Measurements from ENCODE around the gene FDPS.

FDPS gene

GRCh38 chr1:155322953-155323728, 14.5 kb downstream of the FDPS start (continued):
- no peak for TF ChIP-seq ZSCAN4 (tag by site-specific recombination; IDR thresholded peaks at IDR 0.05)
- peak; percentile 96 for TF ChIP-seq ZEB2 (tag by site-specific recombination; IDR thresholded peaks at IDR 0.05)
- no peak; the same call in none of the 2 replicates for TF ChIP-seq ZIC2 (tag by site-specific recombination; IDR thresholded peaks at IDR 0.05)
- no peak for TF ChIP-seq ZNF530 (tag by site-specific recombination; IDR thresholded peaks at IDR 0.05; ENCODE audit: low read depth)
- peak; percentile 87 for TF ChIP-seq BCL11B (tag by site-specific recombination; IDR thresholded peaks at IDR 0.05; ENCODE audit: low read depth)
- TF ChIP-seq GLIS1 (tag by site-specific recombination; IDR thresholded peaks at IDR 0.05): peak; percentile 73; the same call in 1 of the 2 replicates
- peak; percentile 43; the same call in 1 of the 2 replicates for TF ChIP-seq KLF10 (tag by site-specific recombination; IDR thresholded peaks at IDR 0.05)
- TF ChIP-seq ZNF341 (tag by site-specific recombination; IDR thresholded peaks at IDR 0.05; ENCODE audit: low read depth): peak; percentile 94
- peak; percentile 98 for TF ChIP-seq IKZF3 (tag by site-specific recombination; IDR thresholded peaks at IDR 0.05)
- no peak for TF ChIP-seq ZNF433 (tag by site-specific recombination; IDR thresholded peaks at IDR 0.05; ENCODE audit: low read depth)
- peak; percentile 85 for TF ChIP-seq ZNF76 (tag by site-specific recombination; IDR thresholded peaks at IDR 0.05; ENCODE audit: borderline replicate concordance, low read depth)
- TF ChIP-seq PRDM6 (tag by site-specific recombination; IDR thresholded peaks at IDR 0.05): no peak
- no peak for TF ChIP-seq ZNF596 (tag by site-specific recombination; IDR thresholded peaks at IDR 0.05)
- peak; percentile 94 for TF ChIP-seq ZSCAN30 (tag by site-specific recombination; IDR thresholded peaks at IDR 0.05)
- peak; percentile 42; the same call in 1 of the 2 replicates for TF ChIP-seq ZXDB (tag by site-specific recombination; IDR thresholded peaks at IDR 0.05)
- no peak for TF ChIP-seq ZNF585B (tag by site-specific recombination; IDR thresholded peaks at IDR 0.05)
- TF ChIP-seq ZNF521 (tag by site-specific recombination; IDR thresholded peaks at IDR 0.05): no peak
- peak; percentile 95 for TF ChIP-seq SP2 (tag by site-specific recombination; IDR thresholded peaks at IDR 0.05)
- TF ChIP-seq ZFHX2 (tag by site-specific recombination; conservative IDR thresholded peaks at IDR 0.05): no peak
- peak; percentile 82 for TF ChIP-seq ZNF692 (tag by site-specific recombination; IDR thresholded peaks at IDR 0.05)
- TF ChIP-seq GLIS2 (tag by site-specific recombination; IDR thresholded peaks at IDR 0.05): peak; percentile 93
- peak; percentile 69; the same call in 1 of the 2 replicates for TF ChIP-seq KLF16 (tag by site-specific recombination; IDR thresholded peaks at IDR 0.05)
- no peak for TF ChIP-seq TSHZ1 (tag by site-specific recombination; IDR thresholded peaks at IDR 0.05; ENCODE audit: borderline replicate concordance)
- TF ChIP-seq ZBTB17 (tag by site-specific recombination; IDR thresholded peaks at IDR 0.05): peak; percentile 66
- peak; percentile 72 for TF ChIP-seq ZNF394 (tag by site-specific recombination; IDR thresholded peaks at IDR 0.05; ENCODE audit: borderline replicate concordance)
- peak; percentile 93 for TF ChIP-seq PATZ1 (tag by site-specific recombination; IDR thresholded peaks at IDR 0.05)
- TF ChIP-seq YY2 (tag by site-specific recombination; IDR thresholded peaks at IDR 0.05): no peak
- peak; percentile 74 for TF ChIP-seq ZNF423 (tag by site-specific recombination; IDR thresholded peaks at IDR 0.05)
- TF ChIP-seq FEZF1 (tag by site-specific recombination; IDR thresholded peaks at IDR 0.05): no peak; the same call in 1 of the 2 replicates
- 0 out of 2 replicates have a peak, but pooled peaks have one; percentile 19 for TF ChIP-seq ZNF785 (tag by site-specific recombination; IDR thresholded peaks at IDR 0.05)

Measured in HEK293 (cell line).